NCI-H460 (cell line): ENCODE results near the gene NAT9. TPM values are rescaled to one million over a fixed set of nuclear protein-coding genes. Genes with fewer than 3 reads are reported as not detected.

ENCODE experiments used
- DNase-seq: peaks from one replicate; pipeline ENCODE4 v3.0.0-alpha.2; 2016; ENCODE audit warnings: low read depth; ENCODE audit errors: extremely low read depth
- total RNA-seq: library from RNA; depleted of rRNA; stranded (reverse); fragments of >200 nt; shearing (Covaris generic); gene quantifications from 2 replicates; pipeline ENCODE4 v1.2.3, GENCODE V29; 2014; rRNA removed

NAT9 gene
- total RNA-seq, 1 experiment from 2014 or later, result 33.8 TPM

DNA sequence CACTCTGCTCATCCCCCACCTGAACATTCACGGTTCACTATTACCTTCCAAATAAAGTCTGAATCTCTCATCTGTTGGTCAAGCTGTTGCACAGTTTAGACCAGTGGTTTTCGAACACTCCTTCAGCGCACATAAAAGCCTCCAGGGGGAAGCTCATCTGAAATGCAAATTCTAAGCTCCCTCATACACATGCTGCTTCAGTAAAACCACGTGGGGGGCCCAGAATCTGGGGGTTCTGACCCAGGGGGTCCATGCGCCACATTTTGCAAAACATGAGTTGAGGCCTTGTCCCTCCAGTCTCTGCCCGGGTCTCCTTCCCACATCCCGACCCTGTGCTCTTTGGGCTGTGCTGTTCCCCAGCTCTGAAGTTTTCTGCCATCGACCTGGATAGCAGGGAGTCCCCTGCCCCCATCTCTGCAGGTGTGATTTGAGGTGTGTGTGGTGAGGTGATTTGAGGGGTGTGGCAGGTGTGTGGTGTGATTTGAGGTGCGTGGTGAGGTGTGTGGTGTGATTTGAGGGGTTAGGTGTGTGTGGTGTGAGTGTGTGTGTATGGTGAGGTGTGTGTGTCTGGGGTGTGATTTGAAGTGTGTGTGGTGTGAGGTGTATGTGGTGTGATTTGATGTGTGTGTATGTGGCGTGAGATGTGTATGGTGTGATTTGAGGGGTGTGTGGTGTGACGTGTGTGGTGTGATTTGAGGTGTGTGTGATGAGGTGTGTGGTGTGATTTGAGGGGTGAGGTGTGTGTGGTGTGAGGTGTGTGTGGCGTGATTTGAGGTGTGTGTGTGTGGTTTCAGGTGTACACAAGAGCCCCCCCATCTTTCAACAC, 43.9 kb downstream of the NAT9 start:
- DNase-seq, result no peak

GRCh38 chr17:74731347-74731605, 44.9 kb downstream of the NAT9 start:
- DNase-seq, result no peak

- DNase-seq, result no peak
These were observed 45.4 kb downstream of the NAT9 start for GRCh38 chr17:74730491-74731346.

DNA sequence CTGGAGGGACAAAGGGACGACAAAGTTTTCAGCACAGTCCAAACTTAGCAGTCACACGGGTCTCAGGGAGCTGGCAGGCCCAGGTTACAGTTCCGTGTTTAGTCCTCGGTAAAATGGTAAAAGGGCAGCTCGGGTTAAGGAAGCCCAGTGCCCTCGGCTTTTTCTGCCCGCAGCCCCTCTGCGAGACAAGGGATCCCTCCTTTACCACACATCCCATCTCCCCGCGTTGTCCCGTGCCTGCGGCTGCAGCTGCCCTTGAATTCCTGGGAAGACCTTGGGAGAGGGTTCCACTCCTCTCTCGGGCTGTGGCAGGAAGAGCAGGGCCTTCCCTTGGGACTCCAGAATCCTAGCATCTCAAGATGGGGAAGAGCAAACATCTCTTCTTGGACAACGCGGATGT, 46.3 kb downstream of the NAT9 start:
- no peak for DNase-seq

DNA sequence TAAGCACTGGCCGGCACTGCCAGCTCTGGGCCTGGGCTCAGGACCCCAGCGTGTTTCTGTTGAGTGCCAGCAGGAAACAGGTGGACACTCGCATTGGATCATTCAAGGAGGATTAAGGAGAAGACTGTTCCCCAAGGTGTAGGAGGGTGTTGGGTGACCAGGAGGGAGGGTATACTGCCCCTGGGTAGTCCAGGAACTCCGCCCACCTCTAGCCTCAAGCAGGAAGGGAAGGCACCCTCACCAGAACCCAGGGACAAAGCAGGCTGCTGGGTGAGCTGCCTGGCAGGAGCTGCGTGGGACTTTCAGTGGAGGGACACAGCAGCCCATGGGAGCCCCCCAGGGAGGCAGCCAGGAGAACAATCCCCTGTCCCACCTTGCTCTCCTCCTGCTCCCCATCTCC, 46.8 kb downstream of the NAT9 start:
- DNase-seq, result no peak

GRCh38 chr17:74728702-74729075, 47.5 kb downstream of the NAT9 start:
- DNase-seq, result no peak

DNA sequence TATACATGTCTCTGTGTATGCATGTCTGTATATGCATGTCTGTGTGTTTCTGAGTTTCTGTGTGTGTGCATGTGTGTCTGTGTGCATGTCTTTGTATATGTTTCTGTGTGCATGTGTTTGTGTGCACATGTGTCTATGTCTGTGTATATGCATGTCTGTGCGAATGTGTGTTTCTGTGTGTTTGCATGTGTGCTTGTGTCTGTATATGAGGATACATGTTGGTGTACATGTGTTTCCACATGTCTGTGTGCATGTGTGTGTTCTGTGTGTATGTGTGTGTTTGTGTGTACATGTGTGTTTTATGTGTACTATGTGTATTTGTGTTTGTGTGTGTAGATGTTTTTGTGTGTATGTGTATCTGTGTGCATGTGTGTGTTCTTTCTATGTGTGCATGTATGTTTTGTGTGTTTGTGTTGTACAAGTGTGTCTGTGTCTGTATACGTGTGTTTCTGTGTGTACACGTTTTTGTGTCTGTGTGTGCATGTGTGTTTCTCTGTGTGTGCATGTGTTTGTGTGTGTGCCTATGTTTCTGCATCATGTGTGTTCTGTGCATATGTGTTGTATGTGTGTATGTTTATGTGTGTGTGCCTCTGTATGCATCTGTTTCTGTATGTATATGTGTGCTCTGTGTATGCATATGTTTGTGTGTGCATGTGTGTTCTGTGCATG, 48.0 kb downstream of the NAT9 start:
- no peak for DNase-seq

- no peak for DNase-seq
These were observed 51.0 kb downstream of the NAT9 start for GRCh38 chr17:74725111-74725510.

DNA sequence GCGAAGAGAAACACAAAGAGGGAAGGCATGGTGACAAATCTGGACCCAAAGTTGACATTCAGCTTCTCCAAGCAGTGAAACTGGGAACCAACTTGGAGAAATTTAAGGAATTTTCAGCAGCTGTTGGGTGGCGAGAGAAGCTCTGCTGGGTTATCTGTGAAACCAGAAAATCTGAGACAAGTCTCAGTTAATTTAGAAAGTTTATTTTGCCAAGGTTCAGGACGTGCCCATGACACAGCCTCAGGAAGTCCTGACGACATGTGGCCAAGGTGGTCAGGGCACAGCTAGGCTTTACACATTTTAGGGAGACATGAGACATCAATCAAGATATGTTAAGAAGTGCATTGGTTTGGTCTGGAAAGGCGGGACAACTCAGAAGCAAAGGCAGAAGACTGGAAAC, 52.3 kb downstream of the NAT9 start:
- DNase-seq, result no peak

DNA sequence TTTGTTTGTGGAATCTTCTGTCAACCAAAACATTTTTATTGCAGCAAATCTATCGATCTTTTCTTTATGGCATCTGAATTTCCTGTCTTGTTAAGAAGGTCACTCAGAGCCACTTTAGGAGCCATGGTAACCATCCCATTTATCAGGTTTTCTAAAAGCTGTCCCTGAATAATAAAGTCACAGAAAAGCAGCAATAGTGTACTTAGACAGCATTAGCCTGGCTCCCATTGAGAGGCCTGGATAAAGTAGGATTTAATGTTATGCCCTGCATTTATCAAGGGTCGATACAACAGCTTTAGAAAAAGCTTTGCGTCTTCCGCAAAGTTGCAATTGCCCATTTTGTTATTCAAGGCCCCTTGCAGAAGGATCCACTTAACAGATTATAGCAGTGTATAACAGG, 53.4 kb downstream of the NAT9 start:
- DNase-seq, result no peak

Other genes with a start within 250 kb of the NAT9 start
- gene CD300LB, start 244.9 kb downstream of the NAT9 start, total RNA-seq, result not detected in 2 replicates
- 0.10 and 0.26 TPM in 2 replicates for gene CD300C, start 230.2 kb downstream of the NAT9 start, total RNA-seq
- not detected in 2 replicates for gene CD300H, start 208.8 kb downstream of the NAT9 start, total RNA-seq
- not detected in 2 replicates for gene CD300LD, start 184.1 kb downstream of the NAT9 start, total RNA-seq
- gene CD300E, start 152.6 kb downstream of the NAT9 start, total RNA-seq, result not detected in 2 replicates
- not detected in 2 replicates for gene CD300LF, start 63.4 kb downstream of the NAT9 start, total RNA-seq
- gene RAB37, start 39.1 kb downstream of the NAT9 start, total RNA-seq, result 0.12 and 0.17 TPM in 2 replicates
- gene NHERF1, start 27.7 kb downstream of the NAT9 start, total RNA-seq, result 21.3 and 27.3 TPM in 2 replicates
- gene GRIN2C, start 83.5 kb upstream of the NAT9 start, total RNA-seq, result not detected in 2 replicates
- gene FDXR, start 96.6 kb upstream of the NAT9 start, total RNA-seq, result 35.0 and 36.9 TPM in 2 replicates
- gene FADS6, start 117.3 kb upstream of the NAT9 start, total RNA-seq, result not detected in 2 replicates
- gene USH1G, start 146.9 kb upstream of the NAT9 start, total RNA-seq, result not detected in 2 replicates
- gene OTOP2, start 147.9 kb upstream of the NAT9 start, total RNA-seq, result not detected in 2 replicates
- gene OTOP3, start 159.6 kb upstream of the NAT9 start, total RNA-seq, result not detected in 2 replicates
- 5.0 and 8.2 TPM in 2 replicates for gene HID1, start 196.4 kb upstream of the NAT9 start, total RNA-seq
- gene CDR2L, start 211.3 kb upstream of the NAT9 start, total RNA-seq, result 15.6 and 18.0 TPM in 2 replicates
- gene MRPL58, start 236.3 kb upstream of the NAT9 start, total RNA-seq, result 87.5 and 91.5 TPM in 2 replicates